H9 (cell line): ENCODE measurements around the gene GALNT2. TPM values are rescaled to one million over a fixed set of nuclear protein-coding genes. Genes with fewer than 3 reads are reported as not detected.

Source experiments
- DNase-seq: peaks from one replicate; pipeline ENCODE4 v3.0.0-alpha.2; 2017
- H2AFZ ChIP-seq: one replicate; pipeline ENCODE4 v1.6.1; 2013; ENCODE audit warnings: mild to moderate bottlenecking, low read length, control low read depth, moderate library complexity
- H2AK5ac ChIP-seq: 2 replicates; pipeline ENCODE4 v1.6.1; 2013; ENCODE audit warnings: low read length, control low read depth, mixed read lengths; ENCODE audit not compliant: insufficient read length
- H2BK120ac ChIP-seq: one replicate; pipeline ENCODE4 v1.6.1; 2013; ENCODE audit warnings: low read depth, mild to moderate bottlenecking, low read length, control low read depth, inconsistent platforms; ENCODE audit not compliant: poor library complexity, severe bottlenecking
- H2BK12ac ChIP-seq: 2 replicates; pipeline ENCODE4 v1.6.1; 2013; ENCODE audit warnings: low read length, control low read depth, mixed read lengths, low read depth; ENCODE audit not compliant: insufficient read length
- H2BK15ac ChIP-seq: 2 replicates; pipeline ENCODE4 v1.6.1; 2013; ENCODE audit warnings: low read depth, low read length, control low read depth
- H2BK20ac ChIP-seq: one replicate; pipeline ENCODE4 v1.6.1; 2013; ENCODE audit warnings: low read depth, mild to moderate bottlenecking, low read length, control low read depth, inconsistent platforms; ENCODE audit not compliant: poor library complexity, severe bottlenecking
- H2BK5ac ChIP-seq: 2 replicates; pipeline ENCODE4 v1.6.1; 2013; ENCODE audit warnings: low read length, control low read depth, mixed read lengths; ENCODE audit not compliant: insufficient read length
- H3K14ac ChIP-seq: 2 replicates; pipeline ENCODE4 v1.6.1; 2013; ENCODE audit warnings: low read length, control low read depth; ENCODE audit not compliant: insufficient read depth
- H3K18ac ChIP-seq: 2 replicates; pipeline ENCODE4 v1.6.1; 2013; ENCODE audit warnings: low read depth, mild to moderate bottlenecking, mixed read lengths, low read length, control low read depth; ENCODE audit not compliant: insufficient read length
- H3K23ac ChIP-seq: 2 replicates; pipeline ENCODE4 v1.6.1; 2013; ENCODE audit warnings: low read length, control low read depth, mixed read lengths, low read depth; ENCODE audit not compliant: insufficient read length
- H3K23me2 ChIP-seq: 2 replicates; pipeline ENCODE4 v1.6.1; 2013; ENCODE audit warnings: low read depth, mild to moderate bottlenecking, mixed read lengths, low read length, control low read depth; ENCODE audit not compliant: insufficient read length, poor library complexity, severe bottlenecking
- H3K27ac ChIP-seq: 2 replicates; pipeline ENCODE4 v1.5.1; 2013; ENCODE audit warnings: low read length, control low read depth, mixed read lengths, low read depth; ENCODE audit not compliant: insufficient read length
- H3K27me3 ChIP-seq: 2 replicates; pipeline ENCODE4 v1.6.1; 2013; ENCODE audit warnings: low read length, control low read depth, inconsistent platforms; ENCODE audit not compliant: insufficient read depth
- H3K4ac ChIP-seq: 2 replicates; pipeline ENCODE4 v1.6.1; 2013; ENCODE audit warnings: low read depth, mild to moderate bottlenecking, control low read depth, inconsistent platforms, low read length, moderate library complexity
- H3K4me1 ChIP-seq: 2 replicates; pipeline ENCODE4 v1.6.1; 2013; ENCODE audit warnings: low read length, control low read depth, inconsistent platforms; ENCODE audit not compliant: insufficient read depth
- H3K4me2 ChIP-seq: 2 replicates; pipeline ENCODE4 v1.6.1; 2013; ENCODE audit warnings: low read length, control low read depth, mixed read lengths; ENCODE audit not compliant: insufficient read length, insufficient read depth
- H3K56ac ChIP-seq: 2 replicates; pipeline ENCODE4 v1.6.1; 2013; ENCODE audit warnings: low read depth, mild to moderate bottlenecking, mixed read lengths, low read length, control low read depth; ENCODE audit not compliant: insufficient read length
- H3K79me1 ChIP-seq: 2 replicates; pipeline ENCODE4 v1.6.1; 2013; ENCODE audit warnings: low read depth, mild to moderate bottlenecking, moderate library complexity, low read length, control low read depth, inconsistent platforms; ENCODE audit not compliant: insufficient read depth, poor library complexity, severe bottlenecking
- H3K79me2 ChIP-seq: 2 replicates; pipeline ENCODE4 v1.6.1; 2013; ENCODE audit warnings: low read length, control low read depth, inconsistent platforms; ENCODE audit not compliant: insufficient read depth
- H3K9ac ChIP-seq: 2 replicates; pipeline ENCODE4 v1.6.1; 2013; ENCODE audit warnings: low read length, control low read depth, mixed read lengths; ENCODE audit not compliant: insufficient read length; ENCODE audit errors: extremely low read depth
- H3K9me3 ChIP-seq: one replicate; pipeline ENCODE4 v1.6.1; 2013; ENCODE audit warnings: low read depth, low read length, inconsistent platforms; ENCODE audit not compliant: control insufficient read depth
- H3T11ph ChIP-seq: one replicate; pipeline ENCODE4 v1.6.1; 2013; ENCODE audit warnings: mild to moderate bottlenecking, low read length, control low read depth, inconsistent platforms
- H4K20me1 ChIP-seq: one replicate; pipeline ENCODE4 v1.6.1; 2013; ENCODE audit not compliant: control insufficient read depth, insufficient read length, insufficient read depth
- H4K5ac ChIP-seq: 2 replicates; pipeline ENCODE4 v1.6.1; 2013; ENCODE audit warnings: low read depth, mild to moderate bottlenecking, mixed read lengths, low read length, control low read depth; ENCODE audit not compliant: insufficient read length
- H4K8ac ChIP-seq: replicated peaks from 2 replicates; pipeline ENCODE4 v1.6.1; 2013; ENCODE audit warnings: low read length, control low read depth, mixed read lengths, low read depth; ENCODE audit not compliant: insufficient read length
- H4K91ac ChIP-seq: 2 replicates; pipeline ENCODE4 v1.6.1; 2013; ENCODE audit warnings: low read depth, mild to moderate bottlenecking, moderate library complexity, mixed read lengths, low read length, control low read depth; ENCODE audit not compliant: insufficient read length
- H3K27ac Mint-ChIP-seq, 3 experiments: 2 replicates in 2 of 3; 3 replicates in 1 of 3; pipeline ENCODE4 v1.8.0; 2020 to 2021; ENCODE audit warnings: mixed read lengths in 3 of 3, mild to moderate bottlenecking in 1 of 3, moderate library complexity in 1 of 3
- H3K27me3 Mint-ChIP-seq: 2 replicates; pipeline ENCODE4 v1.8.0; 2021; ENCODE audit warnings: low read depth, mild to moderate bottlenecking, moderate library complexity, mixed read lengths
- H3K36me3 Mint-ChIP-seq, 3 experiments: 2 replicates in 2 of 3; 3 replicates in 1 of 3; pipeline ENCODE4 v1.8.0; 2020 to 2021; ENCODE audit warnings: low read depth in 3 of 3, mixed read lengths in 3 of 3; ENCODE audit not compliant: insufficient read depth in 1 of 3
- H3K4me1 Mint-ChIP-seq, 2 experiments: 2 replicates each; pipeline ENCODE4 v1.8.0; 2020; ENCODE audit warnings: mixed read lengths in 2 of 2
- H3K4me3 Mint-ChIP-seq, 2 experiments: 2 replicates in 1 of 2; 3 replicates in 1 of 2; pipeline ENCODE4 v1.8.0; 2020 to 2021; ENCODE audit warnings: mild to moderate bottlenecking in 2 of 2, mixed read lengths in 2 of 2, moderate library complexity in 1 of 2
- H3K9me3 Mint-ChIP-seq, 2 experiments: 2 replicates in 1 of 2; 3 replicates in 1 of 2; pipeline ENCODE4 v1.8.0; 2020; ENCODE audit warnings: mild to moderate bottlenecking in 2 of 2, mixed read lengths in 2 of 2, moderate library complexity in 1 of 2
- WGBS: extraction: QIAGEN DNeasy Blood & Tissue Kit; methylation state at CpG from one replicate; pipeline ENCODE4 v1.1.7; 2013; ENCODE audit warnings: missing lambda C conversion rate, low lambda C conversion rate, mixed read lengths; ENCODE audit not compliant: insufficient read length; ENCODE audit errors: extremely low coverage; 5-methylcytosine and 5-hydroxymethylcytosine counted together
- total RNA-seq: library from RNA; stranded (reverse); gene quantifications from 2 replicates; pipeline ENCODE4 v1.2.1, GENCODE V29; 2021
- TF ChIP-seq, protein P1 (sequence below): fragments of 200-600 bp; sonication (generic); conservative IDR thresholded peaks from 3 replicates; pipeline ENCODE4 v1.8.0; 2021; ENCODE audit warnings: antibody characterized with exemption, mild to moderate bottlenecking

GALNT2 gene
- total RNA-seq, 1 experiment from 2014 or later, result 57.6 TPM

DNA sequence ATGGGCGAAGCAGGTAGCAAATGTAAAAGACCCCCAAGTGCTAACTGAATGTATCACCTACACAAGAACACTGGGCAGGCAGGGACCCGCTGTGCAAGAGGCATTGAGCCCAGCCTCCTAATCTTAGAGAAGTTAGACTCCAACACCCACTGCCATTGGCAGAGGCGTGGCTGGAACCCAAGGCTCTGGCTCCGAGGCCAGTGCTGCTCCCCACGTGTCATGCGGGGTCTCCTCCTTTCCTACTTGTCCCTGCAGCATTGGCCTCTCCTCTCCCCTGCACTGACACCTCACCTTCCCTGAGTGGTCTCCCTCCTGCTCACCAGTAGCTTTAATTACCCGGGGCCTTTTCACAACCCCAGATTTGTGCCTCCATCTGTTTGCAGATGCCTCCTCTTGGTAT, 107.0 kb downstream of the GALNT2 start:
- Mint-ChIP-seq H3K4me3 (no peak overlapping the region), H3K36me3 (peaks cover 4 to 7% (median 6%) of the 10 kb centered on the region in 3 experiments; a peak in 5 of 7 replicates), H3K27me3 (no peaks in the 10 kb centered on the region), H3K4me1 (peaks cover 38 to 53% of the 10 kb centered on the region in 2 experiments), H3K9me3 (no peaks in the 10 kb centered on the region), H3K27ac (peak overlapping the region in 1 of 3 experiments; percentile 21; a peak in 1 of 7 replicates)
- Histone ChIP-seq H4K20me1 (no peaks in the 10 kb centered on the region), H2AK5ac (no peak overlapping the region), H3T11ph (no peak overlapping the region), H3K9me3 (no peaks in the 10 kb centered on the region), H3K14ac (no peak overlapping the region), H2BK20ac (no peak overlapping the region), H3K79me2 (peaks cover 2% of the 10 kb centered on the region; the same call in 1 of the 2 replicates), H2AFZ (no peak overlapping the region), H2BK12ac (no peak overlapping the region), H4K8ac (no peak overlapping the region), H4K5ac (no peak overlapping the region), H3K9ac (no peak overlapping the region), H3K27ac (no peak overlapping the region), H3K79me1 (peaks cover 3% of the 10 kb centered on the region), H2BK5ac (no peak overlapping the region), H3K27me3 (no peaks in the 10 kb centered on the region), H2BK120ac (no peak overlapping the region), H3K18ac (no peak overlapping the region), H4K91ac (no peak overlapping the region), H3K23ac (no peak overlapping the region), H3K56ac (no peak overlapping the region), H3K23me2 (no peaks in the 10 kb centered on the region), H2BK15ac (no peak overlapping the region), H3K4me1 (peaks cover 9% of the 10 kb centered on the region), H3K4ac (no peak overlapping the region), H3K4me2 (no peak overlapping the region)
- DNase-seq, result peak; percentile 19
- WGBS, result no CpG with 5 or more reads among the region's 7 CpGs
- TF ChIP-seq, protein P1, sequence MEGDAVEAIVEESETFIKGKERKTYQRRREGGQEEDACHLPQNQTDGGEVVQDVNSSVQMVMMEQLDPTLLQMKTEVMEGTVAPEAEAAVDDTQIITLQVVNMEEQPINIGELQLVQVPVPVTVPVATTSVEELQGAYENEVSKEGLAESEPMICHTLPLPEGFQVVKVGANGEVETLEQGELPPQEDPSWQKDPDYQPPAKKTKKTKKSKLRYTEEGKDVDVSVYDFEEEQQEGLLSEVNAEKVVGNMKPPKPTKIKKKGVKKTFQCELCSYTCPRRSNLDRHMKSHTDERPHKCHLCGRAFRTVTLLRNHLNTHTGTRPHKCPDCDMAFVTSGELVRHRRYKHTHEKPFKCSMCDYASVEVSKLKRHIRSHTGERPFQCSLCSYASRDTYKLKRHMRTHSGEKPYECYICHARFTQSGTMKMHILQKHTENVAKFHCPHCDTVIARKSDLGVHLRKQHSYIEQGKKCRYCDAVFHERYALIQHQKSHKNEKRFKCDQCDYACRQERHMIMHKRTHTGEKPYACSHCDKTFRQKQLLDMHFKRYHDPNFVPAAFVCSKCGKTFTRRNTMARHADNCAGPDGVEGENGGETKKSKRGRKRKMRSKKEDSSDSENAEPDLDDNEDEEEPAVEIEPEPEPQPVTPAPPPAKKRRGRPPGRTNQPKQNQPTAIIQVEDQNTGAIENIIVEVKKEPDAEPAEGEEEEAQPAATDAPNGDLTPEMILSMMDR, result no peak
